Fibroblast of pulmonary artery (primary cell): ENCODE measurements around the gene LEUTX.
"Not testable (repeated sequence)": the region's sequence is repeated elsewhere in the genome, so short reads cannot be mapped to it uniquely, and the experiment has no call there.

Experiments
- DNase-seq: peaks from one replicate; pipeline ENCODE4 v3.0.0-alpha.2; 2010; ENCODE audit warnings: low read depth
- H3K4me3 ChIP-seq: replicated peaks from 2 replicates; pipeline ENCODE4 v1.5.1; 2011; ENCODE audit warnings: low read depth, mild to moderate bottlenecking, control low read depth, low read length, moderate library complexity
- CTCF ChIP-seq: IDR thresholded peaks from 2 replicates; pipeline ENCODE4 v1.5.1; 2011; ENCODE audit warnings: mild to moderate bottlenecking, control low read depth, low read length, inconsistent platforms; ENCODE audit errors: missing control alignments

The LEUTX gene

GRCh38 chr19:39752795-39753194 is 25.9 kb upstream of the LEUTX start:
- no peak for TF ChIP-seq CTCF
- DNase-seq: no peak
- no peak overlapping the region for H3K4me3 ChIP-seq

- H3K4me3 ChIP-seq: no peak overlapping the region
- TF ChIP-seq CTCF: no peak
- DNase-seq: no peak
Measured at GRCh38 chr19:39754544-39754943, 24.1 kb upstream of the LEUTX start.

- no peak for TF ChIP-seq CTCF
- H3K4me3 ChIP-seq: no peak overlapping the region
- DNase-seq: no peak
Measured at GRCh38 chr19:39754971-39755370, 23.7 kb upstream of the LEUTX start.

GRCh38 chr19:39759457-39760184 is 19.0 kb upstream of the LEUTX start:
- H3K4me3 ChIP-seq: no peak overlapping the region
- no peak for DNase-seq
- no peak for TF ChIP-seq CTCF

- not testable (repeated sequence) for DNase-seq, H3K4me3 ChIP-seq
Measured at GRCh38 chr19:39761851-39762250, 16.8 kb upstream of the LEUTX start.

- peak; percentile 66 for DNase-seq
- no peak overlapping the region for H3K4me3 ChIP-seq
- TF ChIP-seq CTCF: peak; percentile 92
Measured at GRCh38 chr19:39765091-39766076, 13.3 kb upstream of the LEUTX start.

- no peak for TF ChIP-seq CTCF
- no peak for DNase-seq
- H3K4me3 ChIP-seq: no peak overlapping the region
Measured at GRCh38 chr19:39768334-39768733, 10.3 kb upstream of the LEUTX start.
